Tibial nerve (tissue), 4 donors: ENCODE measurements around the gene LRP6.

ENCODE experiments used
- EP300 ChIP-seq, 2 donors: sonication (generic); formaldehyde crosslinking; IDR thresholded peaks; one replicate each; pipeline ENCODE4 v1.6.1; 2017; ENCODE audit warnings: antibody characterized with exemption in 2 of 2, mild to moderate bottlenecking in 1 of 2
- POLR2A ChIP-seq, 2 donors: fragments of 450-650 bp; IDR thresholded peaks; one replicate each; pipeline ENCODE4 v1.6.1; 2017; ENCODE audit warnings: antibody characterized with exemption in 2 of 2, mild to moderate bottlenecking in 2 of 2, moderate library complexity in 2 of 2
- TF ChIP-seq, protein P1 (sequence below), 5 experiments: fragments of 200-600 bp in 3 of 5; fragments of 450-650 bp in 2 of 5; sonication (generic) in 3 of 5; IDR thresholded peaks; one replicate each; pipeline ENCODE4 v1.5.1; 2016 to 2019; ENCODE audit warnings: antibody characterized with exemption in 5 of 5, mild to moderate bottlenecking in 3 of 5, moderate library complexity in 2 of 5

DNA sequence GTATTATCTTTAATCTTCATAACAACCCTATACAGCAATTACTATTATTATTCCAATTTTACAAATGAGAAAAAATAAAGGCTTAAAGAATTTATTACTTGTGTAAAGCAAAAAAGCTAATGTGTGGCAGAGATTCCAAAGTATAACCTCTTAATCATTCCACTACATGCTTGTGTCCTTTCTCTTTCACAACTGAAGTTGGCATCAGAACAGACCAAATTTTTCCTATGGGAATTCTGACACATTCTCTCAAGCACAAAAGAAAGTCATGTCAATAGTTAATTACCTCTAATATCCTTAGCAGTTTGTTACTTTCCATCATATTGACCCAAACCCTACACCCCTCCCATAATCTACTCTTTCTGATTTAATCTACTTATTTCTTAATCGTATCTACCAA lies 109.4 kb downstream of the LRP6 start:
- TF ChIP-seq, protein P1, sequence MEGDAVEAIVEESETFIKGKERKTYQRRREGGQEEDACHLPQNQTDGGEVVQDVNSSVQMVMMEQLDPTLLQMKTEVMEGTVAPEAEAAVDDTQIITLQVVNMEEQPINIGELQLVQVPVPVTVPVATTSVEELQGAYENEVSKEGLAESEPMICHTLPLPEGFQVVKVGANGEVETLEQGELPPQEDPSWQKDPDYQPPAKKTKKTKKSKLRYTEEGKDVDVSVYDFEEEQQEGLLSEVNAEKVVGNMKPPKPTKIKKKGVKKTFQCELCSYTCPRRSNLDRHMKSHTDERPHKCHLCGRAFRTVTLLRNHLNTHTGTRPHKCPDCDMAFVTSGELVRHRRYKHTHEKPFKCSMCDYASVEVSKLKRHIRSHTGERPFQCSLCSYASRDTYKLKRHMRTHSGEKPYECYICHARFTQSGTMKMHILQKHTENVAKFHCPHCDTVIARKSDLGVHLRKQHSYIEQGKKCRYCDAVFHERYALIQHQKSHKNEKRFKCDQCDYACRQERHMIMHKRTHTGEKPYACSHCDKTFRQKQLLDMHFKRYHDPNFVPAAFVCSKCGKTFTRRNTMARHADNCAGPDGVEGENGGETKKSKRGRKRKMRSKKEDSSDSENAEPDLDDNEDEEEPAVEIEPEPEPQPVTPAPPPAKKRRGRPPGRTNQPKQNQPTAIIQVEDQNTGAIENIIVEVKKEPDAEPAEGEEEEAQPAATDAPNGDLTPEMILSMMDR (IDR thresholded peaks at IDR 0.05): no peak
- no peak for TF ChIP-seq POLR2A (IDR thresholded peaks at IDR 0.05)
- no peak for TF ChIP-seq EP300 (IDR thresholded peaks at IDR 0.05)
